HTERT RPE-1 (cell line): ENCODE data around the gene IGF1R.

Experiments
- in situ Hi-C: fragments of 300-500 bp; cut with MboI; formaldehyde crosslinking; loops from 4 replicates; pipeline ENCODE4 v1.14.3; 2020; ENCODE audit warnings: low sequenced_read_pairs

Gene IGF1R

DNA sequence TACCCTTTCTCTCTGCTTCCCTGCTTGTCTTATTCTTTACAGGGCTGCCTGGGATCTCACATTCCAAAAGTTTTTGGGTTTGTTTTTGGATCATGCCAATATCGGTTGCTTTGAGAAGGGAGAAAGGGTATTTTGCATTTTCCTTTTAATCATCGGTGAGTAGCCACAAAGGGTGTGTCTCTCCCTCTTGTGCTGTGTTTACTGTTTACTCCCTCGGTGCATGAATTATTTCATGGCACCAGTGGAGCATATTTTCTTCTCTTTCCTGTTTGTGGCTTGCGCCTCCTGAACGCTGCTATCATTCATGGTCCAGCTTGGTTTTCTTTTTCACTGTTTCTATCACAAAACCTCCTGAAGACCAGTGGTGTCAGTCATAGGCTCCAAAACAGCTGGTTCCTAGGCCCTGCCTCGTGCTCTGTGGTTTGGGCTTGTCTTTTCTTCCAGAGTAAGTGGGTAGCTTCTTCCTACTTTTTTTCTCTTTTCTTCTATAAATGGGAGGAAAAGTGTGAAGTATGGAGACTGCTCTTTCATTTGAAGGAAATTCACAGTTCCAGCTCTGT, 54.9 kb downstream of the IGF1R start:
- in situ Hi-C loops = no loop called here

GRCh38 chr15:98705070-98705469, 56.7 kb downstream of the IGF1R start:
- in situ Hi-C loops = no loop called here

- in situ Hi-C loops = no loop called here
Observed at GRCh38 chr15:98706387-98706786, 58.0 kb downstream of the IGF1R start.

DNA sequence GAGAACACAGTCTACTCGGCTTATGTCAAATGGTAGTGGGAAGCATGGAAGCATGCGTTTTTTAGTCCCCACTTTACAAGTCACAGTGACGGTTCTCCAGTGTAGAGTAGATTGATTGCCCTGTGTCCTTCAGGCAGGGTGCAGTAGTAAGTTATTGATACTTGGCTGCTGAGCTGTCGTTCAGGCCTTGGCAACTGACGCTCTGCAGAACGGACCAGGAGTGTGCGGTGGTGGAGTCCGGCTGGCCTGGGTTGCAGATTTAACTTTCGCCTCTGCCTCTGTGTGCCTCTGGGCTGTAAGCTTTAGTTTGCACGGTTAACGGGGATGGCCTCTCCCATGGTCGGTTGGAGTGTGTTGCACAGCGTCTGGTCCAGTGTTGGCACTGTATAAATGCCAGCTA, 58.6 kb downstream of the IGF1R start:
- in situ Hi-C loops = no loop called here

DNA sequence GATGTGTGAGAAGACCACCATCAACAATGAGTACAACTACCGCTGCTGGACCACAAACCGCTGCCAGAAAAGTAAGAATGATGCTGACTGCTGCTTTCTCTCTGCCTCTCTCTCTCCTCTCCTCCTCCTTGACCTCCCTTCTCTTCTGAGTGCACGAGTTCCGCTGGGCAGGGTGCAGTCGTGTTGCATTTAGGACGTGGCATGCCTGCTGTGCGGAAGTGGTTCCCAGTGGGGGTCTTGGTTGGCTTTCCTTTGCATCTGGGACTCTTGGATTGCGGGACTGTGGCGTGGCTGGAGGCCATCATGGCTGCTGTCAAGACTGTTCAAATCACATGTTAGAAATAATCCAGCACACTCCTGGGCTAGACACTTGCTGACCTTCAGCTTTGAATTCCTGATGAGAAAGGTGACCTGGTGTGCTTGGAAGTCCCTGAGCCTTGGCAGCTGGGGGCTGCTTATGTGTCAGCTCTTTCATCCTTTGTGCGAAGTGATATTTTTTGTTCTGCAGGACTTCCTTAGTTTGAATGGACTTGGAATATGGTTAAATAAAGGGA, 59.8 kb downstream of the IGF1R start:
- in situ Hi-C loops = no loop called here

- in situ Hi-C loops = no loop called here
Observed at GRCh38 chr15:98711810-98712209, 63.5 kb downstream of the IGF1R start.

GRCh38 chr15:98712845-98713584, 64.7 kb downstream of the IGF1R start:
- in situ Hi-C loops = no loop called here

GRCh38 chr15:98713585-98714001, 65.3 kb downstream of the IGF1R start:
- in situ Hi-C loops = no loop called here

- in situ Hi-C loops = no loop called here
Observed at GRCh38 chr15:98714922-98715321, 66.6 kb downstream of the IGF1R start.

DNA sequence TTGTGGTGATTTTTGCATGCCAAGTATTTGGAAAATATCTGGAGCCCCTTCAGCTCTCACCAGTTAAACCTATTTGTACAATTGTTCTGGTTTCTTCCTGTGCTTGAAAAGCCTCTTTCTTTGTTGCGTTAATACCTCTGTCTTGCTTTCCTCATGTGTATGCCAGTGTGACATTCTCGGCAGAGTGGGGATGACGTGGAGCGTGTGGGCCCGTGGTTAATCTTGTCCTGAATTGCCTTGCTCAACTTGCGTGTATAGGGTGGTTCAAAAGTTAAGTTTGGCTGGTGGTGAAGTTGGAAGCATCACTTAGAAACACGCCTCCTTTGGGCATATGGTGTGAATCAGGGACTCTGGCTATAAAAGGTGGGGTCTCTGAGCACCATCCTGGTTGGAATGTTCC, 67.1 kb downstream of the IGF1R start:
- in situ Hi-C loops = no loop called here

DNA sequence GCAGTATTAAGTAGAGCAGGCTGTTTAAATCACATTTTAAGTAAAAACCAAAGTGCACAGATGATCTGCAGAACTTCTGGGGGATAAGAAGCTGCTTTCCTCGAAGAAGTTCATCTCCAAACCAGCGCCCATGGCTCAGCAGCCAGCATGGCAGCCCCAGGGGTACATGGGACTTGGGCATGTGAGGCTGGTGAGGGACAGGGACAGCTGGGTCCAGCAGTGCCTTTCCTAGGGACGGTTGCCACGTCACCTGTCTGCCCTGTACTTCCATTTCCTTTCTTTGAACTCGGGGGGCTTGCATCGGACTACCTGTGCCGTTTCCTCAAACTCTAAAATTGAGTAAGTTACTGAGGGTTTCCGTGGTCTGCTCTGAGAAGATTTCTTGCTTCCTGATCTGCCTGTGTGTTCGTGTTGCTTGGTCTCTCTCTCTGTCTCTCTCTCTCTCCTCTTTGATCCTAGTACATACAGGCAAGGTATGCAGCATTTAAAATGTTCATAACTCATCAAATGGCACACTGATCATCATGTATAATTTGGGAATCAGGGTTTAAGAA, 67.6 kb downstream of the IGF1R start:
- in situ Hi-C loops = no loop called here

DNA sequence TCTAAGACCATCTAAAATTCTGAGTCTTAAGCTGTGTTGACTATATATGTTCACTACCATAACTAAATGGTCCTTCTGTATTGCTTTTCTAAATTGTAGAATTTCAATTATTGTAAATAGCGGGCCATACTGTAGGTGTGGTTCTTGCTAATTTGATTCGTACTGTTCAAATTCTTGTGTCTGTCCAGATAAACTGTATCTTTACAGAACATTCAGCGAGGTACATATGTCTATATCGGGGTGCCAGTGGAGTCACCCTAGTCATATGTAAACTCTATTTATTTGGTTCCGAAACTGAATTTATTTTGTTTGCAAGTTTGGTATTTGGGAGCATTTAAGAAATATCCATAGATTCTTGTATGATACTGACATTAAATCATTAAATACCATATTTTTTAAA, 69.0 kb downstream of the IGF1R start:
- in situ Hi-C loops = no loop called here

DNA sequence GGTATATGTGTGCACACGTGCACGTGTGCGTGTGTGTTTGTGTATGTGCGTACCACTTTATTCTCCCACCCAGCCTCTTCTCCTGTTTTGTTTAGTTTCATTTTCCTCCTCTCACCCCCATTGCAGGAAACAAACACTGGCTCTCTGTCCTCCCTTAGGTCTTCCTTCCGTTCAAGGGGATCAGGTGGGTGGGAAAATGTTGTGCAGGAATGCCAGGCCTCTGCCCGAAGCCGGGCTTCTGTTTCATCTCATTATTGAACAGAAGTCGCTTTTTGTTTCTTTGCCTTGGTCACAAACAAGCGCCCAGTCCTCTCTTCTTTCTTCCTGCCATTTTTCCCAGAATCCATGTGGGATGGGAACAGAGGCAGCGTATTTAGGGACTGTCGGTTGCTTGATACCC, 69.6 kb downstream of the IGF1R start:
- in situ Hi-C loops = no loop called here

GRCh38 chr15:98718426-98719136, 70.2 kb downstream of the IGF1R start:
- in situ Hi-C loops = no loop called here

DNA sequence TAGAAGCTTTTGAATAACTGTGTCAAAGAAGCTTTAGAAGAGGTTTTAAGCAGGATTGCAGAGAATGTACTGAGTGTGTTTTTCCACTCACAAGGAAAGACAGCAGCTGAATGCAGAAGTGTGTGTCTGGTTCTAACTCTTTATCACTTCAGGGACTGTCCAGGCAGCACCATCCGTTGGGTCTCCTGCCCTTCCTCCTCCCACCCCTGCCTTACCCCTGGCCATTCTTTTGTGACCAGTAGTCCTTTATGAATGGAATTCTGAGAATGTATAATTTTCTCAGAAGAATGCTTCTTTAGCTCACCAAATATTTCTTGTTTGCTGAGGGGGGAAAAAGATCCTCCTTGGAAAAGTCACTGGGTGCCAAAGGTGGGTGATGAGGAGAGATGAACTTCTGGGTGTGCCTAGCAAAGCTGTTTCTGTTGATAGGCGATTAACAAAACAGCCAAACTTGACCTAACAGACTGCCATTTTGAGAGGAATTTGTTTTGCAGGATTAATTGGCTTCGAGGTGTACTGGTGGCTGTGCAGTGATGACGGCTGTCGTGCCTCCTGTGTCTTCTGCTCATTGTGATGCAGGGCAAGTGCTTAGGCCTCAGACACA, 70.9 kb downstream of the IGF1R start:
- in situ Hi-C loops = no loop called here

DNA sequence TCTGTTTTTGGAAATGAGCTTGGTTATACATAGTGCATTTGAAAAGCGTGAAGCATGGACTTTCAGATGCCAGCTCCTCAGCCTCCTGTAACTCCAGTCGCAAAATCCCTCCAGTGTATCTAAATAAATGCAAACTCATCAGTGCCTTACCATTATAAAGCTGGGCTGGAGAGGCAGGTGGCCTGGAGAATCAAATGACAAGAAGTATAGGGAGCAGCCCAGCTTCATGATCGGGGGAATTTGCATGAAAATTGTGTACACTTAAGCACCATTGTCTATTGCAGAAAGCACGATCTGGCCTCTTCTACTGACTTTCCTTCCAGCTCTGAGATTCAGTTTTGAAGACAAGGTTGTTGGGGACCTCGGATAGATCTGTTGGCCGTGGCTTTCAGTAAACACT, 71.7 kb downstream of the IGF1R start:
- in situ Hi-C loops = no loop called here

GRCh38 chr15:98720577-98721565, 72.5 kb downstream of the IGF1R start:
- in situ Hi-C loops = no loop called here

DNA sequence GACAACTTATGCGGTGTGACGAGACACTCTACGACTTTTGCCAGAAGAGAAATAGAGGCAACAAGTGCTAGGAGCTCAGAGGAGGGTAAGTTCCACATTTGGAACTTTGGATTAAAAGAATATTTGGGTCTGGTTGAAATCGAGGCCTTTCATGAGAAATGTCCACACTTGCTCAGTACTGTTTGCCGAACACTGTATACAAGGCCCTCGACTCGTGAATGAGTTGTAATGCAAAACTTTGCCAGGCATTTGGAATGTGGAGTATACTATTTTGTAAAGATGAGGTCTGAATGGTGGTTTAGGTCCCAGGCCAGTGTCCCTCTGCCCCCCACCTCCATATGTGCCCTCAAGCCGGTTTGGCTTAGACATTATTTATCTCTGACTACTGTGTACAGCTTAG, 73.9 kb downstream of the IGF1R start:
- in situ Hi-C loops = no loop called here

GRCh38 chr15:98722645-98723044, 74.3 kb downstream of the IGF1R start:
- in situ Hi-C loops = no loop called here

GRCh38 chr15:98723195-98723594, 74.9 kb downstream of the IGF1R start:
- in situ Hi-C loops = no loop called here
